Stimulated activated CD4-positive, alpha-beta T cell treated with anti-CD3 and anti-CD28 coated beads, Interleukin-15, amount 100 ng/mL, for 24 hours (primary cell): ENCODE data around the gene ZKSCAN3.
"Not testable (repeated sequence)": the region's sequence is repeated elsewhere in the genome, so short reads cannot be mapped to it uniquely, and the experiment has no call there.

Source experiments
- DNase-seq: peaks from one replicate; pipeline ENCODE4 v3.0.0-alpha.2; 2020

ZKSCAN3 gene

DNA sequence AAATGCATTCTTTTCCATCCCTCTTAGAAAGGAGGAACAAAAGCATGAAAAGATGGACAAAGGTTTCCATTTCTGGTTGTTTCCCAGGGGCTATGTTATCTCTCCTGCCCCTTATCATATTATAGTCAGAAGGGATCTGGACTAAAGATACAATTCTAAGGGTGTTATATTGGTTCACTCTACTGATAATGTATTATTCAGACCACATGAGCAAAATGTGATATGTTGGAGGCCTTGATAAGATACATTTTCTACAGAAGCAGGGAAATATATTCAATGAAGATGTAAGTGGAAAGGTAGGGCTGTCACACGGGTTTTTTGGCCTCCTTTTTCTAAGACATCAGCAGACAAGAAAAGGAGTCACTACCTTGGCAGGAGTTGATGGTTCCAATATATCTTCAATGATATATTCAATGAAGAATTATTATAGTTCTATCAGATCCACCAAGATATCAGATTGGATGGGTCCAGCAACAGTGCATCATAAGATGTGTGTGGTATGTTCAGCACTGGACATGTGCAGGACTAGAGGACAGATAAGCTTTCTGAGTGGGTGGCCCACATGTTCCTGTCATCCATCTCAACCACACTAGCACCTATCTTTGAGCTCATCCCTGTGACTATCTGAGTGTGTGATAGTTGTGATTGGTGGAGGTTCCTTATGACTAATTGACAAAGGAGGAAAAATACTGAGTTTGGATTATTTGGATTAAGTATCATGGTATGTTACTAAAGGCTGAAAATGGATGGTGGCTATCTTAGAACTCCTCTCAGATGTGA is 5.7 kb upstream of the ZKSCAN3 start:
- no peak for DNase-seq

- DNase-seq = no peak
Measured at GRCh38 chr6:28345201-28345600, 4.5 kb upstream of the ZKSCAN3 start.

- no peak for DNase-seq
Measured at GRCh38 chr6:28347119-28347518, 2.6 kb upstream of the ZKSCAN3 start.

DNA sequence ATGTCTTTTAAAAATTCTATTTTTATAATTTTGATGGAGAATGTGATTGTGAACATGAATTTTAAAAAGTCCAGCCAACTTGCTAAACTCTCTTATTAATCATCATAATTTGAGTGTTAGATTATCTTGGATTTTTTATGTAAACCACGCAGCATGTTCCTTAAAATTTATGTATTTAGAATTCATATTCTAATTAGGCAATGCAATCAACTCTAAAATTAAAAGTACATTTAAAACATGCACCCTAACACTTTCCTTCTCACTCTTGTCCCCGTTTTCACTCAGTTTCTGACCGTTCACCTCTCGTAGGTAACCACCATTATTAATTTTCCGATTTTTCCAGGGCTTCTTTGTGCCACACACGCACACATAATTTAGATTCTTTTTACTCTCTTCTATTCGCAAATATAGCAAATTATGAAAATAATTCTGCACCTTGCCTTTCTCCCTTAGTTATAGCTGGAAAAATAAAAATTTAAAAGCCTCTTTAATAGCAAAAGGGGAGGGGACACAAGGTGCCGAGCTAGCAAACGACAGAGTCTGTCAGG is 329 bp upstream of the ZKSCAN3 start:
- no peak for DNase-seq

GRCh38 chr6:28351087-28351486 is 1.3 kb downstream of the ZKSCAN3 start:
- DNase-seq = no peak

DNA sequence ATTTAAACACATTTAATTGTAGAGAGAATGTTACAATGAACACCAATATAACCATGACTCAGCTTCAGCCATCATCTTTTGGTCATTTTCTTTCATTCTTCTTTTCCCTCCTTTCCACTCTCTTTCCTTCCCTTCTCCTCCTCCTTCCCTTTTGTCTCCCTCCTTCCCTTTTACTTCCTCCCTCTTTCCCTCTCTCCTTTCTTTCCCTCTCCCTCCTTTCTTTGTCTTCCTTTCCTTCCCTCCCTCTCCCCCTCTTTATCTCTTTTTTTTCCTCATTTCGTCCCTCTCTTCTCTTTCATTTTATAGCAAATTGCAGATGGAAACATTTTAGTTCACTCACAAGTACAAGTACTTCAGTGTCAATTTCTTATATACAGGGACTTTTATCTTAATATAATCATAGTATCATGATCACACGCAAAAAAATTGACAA is 1.8 kb downstream of the ZKSCAN3 start:
- no peak for DNase-seq

DNA sequence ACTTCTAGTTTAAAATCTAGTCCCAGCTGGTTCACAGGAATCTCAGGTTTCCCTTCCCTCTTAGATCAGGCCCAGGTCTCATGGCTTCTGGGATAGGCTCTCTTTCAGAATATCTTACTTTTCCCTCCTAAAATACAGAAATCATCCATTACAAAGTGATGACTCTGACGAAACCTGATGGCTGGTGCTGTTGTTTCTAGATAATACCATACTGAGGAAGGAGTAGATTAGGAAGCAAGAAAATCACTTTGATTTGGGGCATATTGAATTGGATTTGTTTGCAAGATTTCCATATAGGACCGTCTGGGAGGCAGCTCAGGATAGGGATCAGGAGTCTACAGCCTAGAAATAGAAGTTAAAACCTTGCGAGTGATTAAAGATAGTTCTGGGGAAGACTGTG is 3.6 kb downstream of the ZKSCAN3 start:
- no peak for DNase-seq

DNA sequence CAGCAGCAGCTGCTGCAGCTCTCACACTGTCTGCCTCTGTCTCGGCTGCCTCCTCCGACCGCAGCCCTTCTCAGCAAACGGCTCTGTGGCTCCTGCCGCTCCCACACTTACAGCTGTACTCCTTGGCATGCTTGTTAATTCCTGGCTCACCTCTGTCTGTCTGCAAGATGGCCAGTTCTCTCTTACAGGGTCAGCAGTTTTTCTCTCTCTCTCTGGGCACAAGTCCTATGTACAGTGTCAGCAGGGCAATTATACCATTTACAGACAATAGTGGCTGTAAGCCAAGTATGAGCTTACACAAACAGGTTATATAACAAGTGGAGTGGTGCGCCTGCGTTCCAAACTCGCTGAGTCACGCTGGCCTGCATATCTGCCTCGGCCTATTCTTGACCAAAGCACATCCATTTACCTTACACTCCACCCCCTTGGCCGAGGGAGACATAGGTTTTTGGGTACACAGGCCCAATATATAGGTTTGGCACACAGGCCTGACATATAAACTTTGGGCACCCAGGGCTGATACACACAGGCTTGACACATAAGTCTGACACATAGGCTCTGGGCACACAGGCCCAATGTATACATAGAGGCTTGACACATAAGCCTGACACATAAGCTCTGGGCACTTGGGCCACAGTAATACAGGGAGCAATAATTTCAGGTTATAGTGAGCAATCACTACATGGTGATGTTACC is 4.4 kb downstream of the ZKSCAN3 start:
- DNase-seq = no peak

DNA sequence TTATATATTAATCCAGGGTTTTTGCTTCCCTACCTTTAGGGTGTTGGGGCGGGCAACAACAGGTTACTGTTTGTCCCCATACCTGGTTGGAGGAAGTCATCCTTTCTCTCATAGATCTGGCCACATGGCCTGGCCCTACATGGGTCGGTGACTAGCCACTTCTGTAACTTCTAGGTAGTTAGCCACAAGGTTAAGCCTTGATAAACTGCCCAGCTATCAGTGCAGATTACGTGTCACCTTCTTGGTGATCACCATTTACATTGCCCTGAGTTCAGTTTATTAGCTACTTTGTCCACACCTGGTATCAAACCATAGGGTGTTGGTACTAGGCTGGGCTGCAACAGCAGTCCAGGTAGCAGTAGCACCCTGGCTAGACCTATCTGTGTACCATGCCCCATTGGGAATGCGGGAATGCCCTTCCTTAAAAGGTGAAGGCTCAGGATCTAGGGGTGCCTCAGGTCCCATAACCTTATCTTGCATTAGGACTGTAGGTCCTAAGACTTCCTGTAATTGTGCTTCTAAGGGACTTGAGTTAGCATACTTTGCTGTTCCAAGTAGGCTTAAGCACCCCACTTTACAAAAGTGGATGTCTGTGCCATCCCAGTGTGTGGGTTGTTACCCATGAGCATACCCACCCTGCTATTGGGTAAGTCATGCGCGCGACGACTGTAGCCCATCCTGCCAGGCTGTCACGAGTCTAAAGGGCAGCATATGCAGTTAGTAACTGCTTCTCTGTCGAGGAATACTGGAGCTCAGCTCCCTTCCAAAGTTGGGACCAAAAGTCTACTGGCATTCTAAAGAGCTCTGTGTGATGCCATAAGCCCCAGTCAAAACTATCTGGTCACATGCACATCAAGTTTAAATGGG is 5.2 kb downstream of the ZKSCAN3 start:
- DNase-seq = no peak

DNA sequence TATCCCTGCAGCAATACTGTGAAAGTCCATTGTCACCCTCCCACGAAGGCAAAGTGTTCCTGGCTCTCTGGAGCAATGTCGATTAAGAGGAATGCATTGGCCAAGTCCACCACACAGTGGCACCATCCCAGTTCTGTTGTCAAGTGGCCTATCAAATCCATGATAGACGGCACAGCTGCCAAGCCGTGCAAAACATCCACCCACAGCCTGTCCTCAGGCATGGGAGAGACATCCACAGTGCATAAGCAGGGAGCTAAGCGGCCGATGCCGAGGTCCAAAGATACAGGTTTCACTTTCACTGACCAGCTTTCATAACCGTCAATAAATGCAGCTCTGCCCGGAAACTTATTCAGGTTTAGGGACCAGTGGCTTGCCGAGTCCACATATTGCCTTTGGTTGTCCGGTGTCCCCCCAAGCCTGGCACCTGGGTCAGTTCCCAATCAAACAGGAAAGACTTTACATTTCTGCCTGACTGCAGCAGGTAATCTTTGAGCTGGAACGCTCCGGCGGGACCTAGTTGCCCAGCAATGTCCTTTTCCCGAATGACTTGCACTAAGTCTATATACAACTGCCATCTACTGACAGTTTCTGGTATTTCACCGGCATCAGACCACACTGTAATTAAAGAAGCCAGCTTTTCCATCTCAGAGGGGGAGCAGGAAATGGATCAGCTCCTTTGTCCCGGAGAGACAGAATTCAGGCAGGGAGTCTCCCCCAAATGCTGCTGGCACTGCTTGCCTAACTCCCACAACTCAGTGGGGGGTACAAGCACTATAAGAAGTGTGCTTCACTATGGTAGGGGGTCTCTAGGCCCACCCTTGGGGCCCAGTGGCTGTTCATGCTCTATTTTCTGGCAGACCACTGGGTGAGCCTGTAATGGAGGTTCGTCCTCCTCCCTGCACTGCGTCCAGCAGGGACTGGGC is 6.3 kb downstream of the ZKSCAN3 start:
- DNase-seq = peak; percentile 66

DNA sequence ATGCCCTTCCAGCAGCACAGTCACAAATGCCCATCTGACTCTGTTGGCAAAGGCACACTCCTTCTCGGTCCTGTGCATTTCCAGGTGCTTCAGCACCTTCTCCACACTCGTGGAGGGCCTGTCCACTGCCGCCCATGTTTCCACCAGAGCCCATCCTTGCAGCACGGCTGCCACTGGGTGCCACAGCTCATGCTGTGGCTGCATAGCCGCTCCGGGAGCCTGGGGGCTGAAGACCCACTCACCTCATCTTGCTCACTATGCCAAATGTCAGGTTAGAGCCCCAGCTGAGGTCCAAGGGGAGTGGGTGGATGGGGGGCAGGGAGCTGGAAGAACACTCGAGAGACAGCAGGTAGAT is 6.9 kb downstream of the ZKSCAN3 start:
- no peak for DNase-seq

- no peak for DNase-seq
Measured at GRCh38 chr6:28357036-28357435, 7.3 kb downstream of the ZKSCAN3 start.

- not testable (repeated sequence) for DNase-seq
Measured at GRCh38 chr6:28359562-28359961, 9.8 kb downstream of the ZKSCAN3 start.

DNA sequence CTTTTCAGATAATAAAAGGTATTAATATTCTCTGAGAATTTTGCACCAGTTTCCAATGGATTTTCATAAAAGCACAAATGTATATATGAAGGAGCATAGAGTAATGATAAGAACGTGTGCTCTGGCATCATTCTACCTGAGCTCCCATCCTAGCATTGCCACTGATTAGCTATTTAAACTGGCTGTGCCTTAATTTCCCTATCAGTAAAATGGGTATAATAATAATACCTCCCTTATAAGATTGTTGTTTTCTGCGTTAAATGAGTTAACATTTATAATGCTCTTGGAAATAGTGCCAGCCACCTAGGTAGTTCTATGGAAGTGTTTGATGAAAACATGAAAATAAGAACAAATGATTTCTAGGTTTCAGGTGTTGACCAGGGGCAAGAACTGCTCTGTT is 11.2 kb downstream of the ZKSCAN3 start:
- no peak for DNase-seq

GRCh38 chr6:28365590-28365989 is 15.8 kb downstream of the ZKSCAN3 start:
- not testable (repeated sequence) for DNase-seq

- DNase-seq = no peak
Measured at GRCh38 chr6:28368522-28368921, 18.8 kb downstream of the ZKSCAN3 start.

DNA sequence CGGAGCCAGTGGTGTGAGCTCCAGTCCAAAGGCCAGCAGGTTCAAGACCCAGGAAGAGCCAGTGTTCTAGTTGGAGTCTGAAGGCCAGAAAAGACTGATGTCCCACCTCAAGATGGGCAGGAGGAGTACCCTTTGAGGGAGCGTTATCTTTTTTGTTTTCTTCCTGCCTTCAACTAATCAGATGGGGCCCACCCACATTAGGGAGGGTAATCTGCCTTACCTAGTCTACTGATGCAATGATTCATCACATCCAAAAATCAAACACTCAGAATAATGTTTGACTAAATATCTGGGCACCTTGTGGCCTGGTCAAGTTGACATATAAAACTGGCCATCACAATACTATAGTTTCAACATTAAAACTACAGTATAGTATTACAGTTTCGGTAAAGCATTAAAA is 19.7 kb downstream of the ZKSCAN3 start:
- no peak for DNase-seq

DNA sequence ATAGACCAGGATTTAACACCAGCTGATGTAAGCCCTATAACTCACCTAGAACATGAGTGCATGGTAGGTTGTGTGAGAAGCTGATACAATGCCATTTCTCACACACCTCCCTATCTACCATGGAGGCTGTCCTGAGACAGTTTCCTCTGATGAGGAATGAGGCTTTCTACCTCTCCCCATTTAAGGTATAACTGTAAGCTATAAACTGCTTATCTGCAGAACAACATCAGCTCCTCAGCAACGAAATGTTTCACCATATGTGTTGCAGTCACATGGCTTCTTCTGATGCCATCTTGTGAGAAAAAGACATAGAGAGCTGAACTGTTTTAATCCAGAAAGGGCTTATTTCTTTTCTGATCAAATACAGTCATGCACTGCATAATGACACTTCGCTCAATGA is 20.7 kb downstream of the ZKSCAN3 start:
- no peak for DNase-seq

DNA sequence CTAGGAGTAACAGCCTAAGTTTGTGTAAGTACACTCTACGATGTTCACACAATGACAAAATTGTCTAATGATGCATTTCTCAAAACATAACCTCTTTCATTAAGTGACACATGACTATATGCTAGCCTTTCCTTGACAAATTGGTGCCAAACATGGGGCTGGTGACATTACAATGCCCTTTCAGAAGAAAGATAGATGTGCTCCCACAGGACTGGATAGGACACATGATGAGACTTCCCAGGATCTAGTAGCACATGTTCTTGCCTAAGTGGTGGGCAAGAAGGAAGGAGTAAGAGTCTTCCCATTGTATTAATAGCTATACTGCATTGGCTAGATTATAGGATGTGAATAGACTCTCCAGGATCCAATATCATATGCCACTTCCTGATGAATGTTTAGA is 21.5 kb downstream of the ZKSCAN3 start:
- no peak for DNase-seq

- no peak for DNase-seq
Measured at GRCh38 chr6:28371706-28372451, 22.1 kb downstream of the ZKSCAN3 start.

DNA sequence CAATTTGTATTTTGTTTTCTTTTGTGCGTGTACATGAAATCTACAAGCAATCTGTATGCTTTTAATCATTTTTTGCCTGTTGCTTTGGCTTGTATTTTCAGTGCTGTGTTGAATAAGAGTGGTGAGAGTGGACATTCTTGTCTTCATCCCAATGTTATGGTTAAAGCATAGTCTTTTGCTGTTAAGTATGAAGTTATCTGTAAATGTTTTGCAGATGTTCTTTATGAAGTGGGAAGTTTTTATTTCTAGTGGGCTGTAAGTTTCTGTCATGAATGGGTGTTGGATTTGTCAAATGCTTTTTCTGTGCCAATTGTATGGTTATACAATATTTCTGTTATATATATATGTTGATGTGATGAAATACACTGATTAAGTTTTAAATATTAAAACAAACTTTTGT is 24.2 kb downstream of the ZKSCAN3 start:
- no peak for DNase-seq
